ENCODE measurements around the gene PCLO. TPM values are rescaled to one million over a fixed set of nuclear protein-coding genes. Genes with fewer than 3 reads are reported as not detected.

Gene PCLO
- total RNA-seq, 1 donor, result 0.36 TPM

DNA sequence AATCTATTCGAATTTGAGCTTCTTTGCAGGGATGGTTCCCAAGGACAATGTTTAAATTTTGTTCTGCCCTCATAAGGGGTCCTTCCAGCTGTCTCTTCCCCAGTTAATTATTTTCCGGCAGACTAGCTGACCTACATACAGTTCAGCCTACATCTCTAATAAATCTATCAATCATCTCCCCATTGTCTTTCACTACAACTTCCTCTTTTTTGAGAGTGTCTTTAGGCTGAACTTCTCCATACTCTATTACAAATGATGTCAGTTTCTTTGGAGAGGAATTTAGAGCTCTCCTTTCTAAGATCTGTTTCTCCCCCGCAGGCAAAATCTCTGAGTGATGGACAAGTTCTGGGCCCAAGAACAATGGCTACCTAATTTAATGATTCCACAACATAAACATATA lies 122.2 kb downstream of the PCLO start:
- no peaks in the 10 kb centered on the region for H3K27me3 ChIP-seq (ENCODE audit: insufficient read depth, low read length)
- H2AFZ ChIP-seq (ENCODE audit: low read length), result no peak overlapping the region
- H4K20me1 ChIP-seq (ENCODE audit: insufficient read depth, low read length), result no peaks in the 10 kb centered on the region
- TF ChIP-seq CTCF (IDR thresholded peaks at IDR 0.05; ENCODE audit: extremely low read depth, low read depth, low read length), result no peak
- H3K79me2 ChIP-seq (ENCODE audit: insufficient read depth, low read length), result no peaks in the 10 kb centered on the region
- no peaks in the 10 kb centered on the region for H3K9me3 ChIP-seq (ENCODE audit: low read depth, low read length)
- no peak overlapping the region for H3K4me2 ChIP-seq (ENCODE audit: insufficient read depth, low read length)
- no peak overlapping the region for H3K4me3 ChIP-seq (ENCODE audit: insufficient read depth, low read length)
- H3K4me1 ChIP-seq (ENCODE audit: insufficient read depth, low read length), result no peaks in the 10 kb centered on the region
- no peaks in the 10 kb centered on the region for H3K36me3 ChIP-seq (ENCODE audit: insufficient read depth, low read length)
- no peak for DNase-seq (ENCODE audit: insufficient read length, low spot score, missing footprints)
- H3K27ac ChIP-seq (ENCODE audit: low read depth, low read length), result no peak overlapping the region

GRCh38 chr7:83038787-83039186 lies 123.9 kb downstream of the PCLO start:
- H3K4me1 ChIP-seq (ENCODE audit: insufficient read depth, low read length), result no peaks in the 10 kb centered on the region
- no peak overlapping the region for H3K4me3 ChIP-seq (ENCODE audit: insufficient read depth, low read length)
- H3K27me3 ChIP-seq (ENCODE audit: insufficient read depth, low read length), result no peaks in the 10 kb centered on the region
- no peaks in the 10 kb centered on the region for H3K36me3 ChIP-seq (ENCODE audit: insufficient read depth, low read length)
- no peaks in the 10 kb centered on the region for H4K20me1 ChIP-seq (ENCODE audit: insufficient read depth, low read length)
- H2AFZ ChIP-seq (ENCODE audit: low read length), result no peak overlapping the region
- no peaks in the 10 kb centered on the region for H3K9me3 ChIP-seq (ENCODE audit: low read depth, low read length)
- H3K27ac ChIP-seq (ENCODE audit: low read depth, low read length), result no peak overlapping the region
- no peaks in the 10 kb centered on the region for H3K79me2 ChIP-seq (ENCODE audit: insufficient read depth, low read length)
- DNase-seq (ENCODE audit: insufficient read length, low spot score, missing footprints), result no peak
- no peak for TF ChIP-seq CTCF (IDR thresholded peaks at IDR 0.05; ENCODE audit: extremely low read depth, low read depth, low read length)
- no peak overlapping the region for H3K4me2 ChIP-seq (ENCODE audit: insufficient read depth, low read length)

DNA sequence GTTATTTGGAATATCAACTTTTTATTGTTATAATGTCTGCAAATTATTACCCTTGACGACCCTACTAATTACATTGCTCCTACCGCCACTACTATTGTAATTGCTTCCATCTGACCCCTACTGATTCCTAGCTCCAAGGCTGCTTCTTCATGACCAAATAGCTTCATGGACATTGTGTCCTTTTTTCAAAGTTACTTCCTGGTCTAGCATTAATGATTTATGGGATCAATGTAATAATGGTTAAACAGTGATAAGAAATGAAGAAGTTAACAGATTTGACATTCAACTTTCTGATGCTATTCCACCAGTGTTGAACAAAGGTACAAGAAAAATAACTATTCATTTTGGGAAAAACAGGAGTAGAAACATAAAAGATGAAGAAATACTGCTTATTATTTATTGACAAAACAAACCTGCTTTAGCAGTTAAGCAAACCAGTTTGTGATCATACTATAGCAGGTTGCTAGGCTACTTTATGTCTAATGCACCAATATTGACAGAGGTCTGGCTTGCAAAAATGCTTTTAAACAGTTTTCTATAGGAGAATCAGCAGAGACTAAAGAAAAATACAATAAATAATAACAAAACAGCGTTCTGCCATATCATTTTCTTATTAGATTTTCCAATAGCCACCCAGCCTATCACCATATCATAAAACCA lies 125.8 kb downstream of the PCLO start:
- H3K4me1 ChIP-seq (ENCODE audit: insufficient read depth, low read length), result no peaks in the 10 kb centered on the region
- H3K27me3 ChIP-seq (ENCODE audit: insufficient read depth, low read length), result no peaks in the 10 kb centered on the region
- no peak for DNase-seq (ENCODE audit: insufficient read length, low spot score, missing footprints)
- no peak overlapping the region for H3K27ac ChIP-seq (ENCODE audit: low read depth, low read length)
- no peaks in the 10 kb centered on the region for H3K36me3 ChIP-seq (ENCODE audit: insufficient read depth, low read length)
- no peaks in the 10 kb centered on the region for H4K20me1 ChIP-seq (ENCODE audit: insufficient read depth, low read length)
- no peak for TF ChIP-seq CTCF (IDR thresholded peaks at IDR 0.05; ENCODE audit: extremely low read depth, low read depth, low read length)
- H2AFZ ChIP-seq (ENCODE audit: low read length), result no peak overlapping the region
- no peak overlapping the region for H3K4me2 ChIP-seq (ENCODE audit: insufficient read depth, low read length)
- H3K79me2 ChIP-seq (ENCODE audit: insufficient read depth, low read length), result no peaks in the 10 kb centered on the region
- H3K4me3 ChIP-seq (ENCODE audit: insufficient read depth, low read length), result no peak overlapping the region
- H3K9me3 ChIP-seq (ENCODE audit: low read depth, low read length), result no peaks in the 10 kb centered on the region

DNA sequence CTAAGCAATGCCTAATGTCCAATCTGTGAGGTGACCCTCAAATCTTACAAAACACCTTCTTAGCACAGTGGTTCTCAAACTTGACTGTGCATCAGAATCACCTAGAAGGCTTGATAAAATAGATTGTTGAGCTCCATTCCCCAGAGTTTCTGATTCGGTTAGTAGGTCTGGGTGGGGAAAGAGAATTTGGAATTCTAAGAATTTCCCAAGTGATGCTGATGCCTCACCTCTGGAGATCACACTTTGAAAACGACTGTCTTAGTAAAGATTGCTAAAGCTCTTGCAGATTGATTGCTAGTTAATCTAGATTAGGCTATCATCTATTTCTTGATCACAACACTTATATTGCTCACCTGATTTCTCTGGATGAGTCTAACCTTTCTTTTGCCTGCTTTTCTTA lies 126.6 kb downstream of the PCLO start:
- TF ChIP-seq CTCF (IDR thresholded peaks at IDR 0.05; ENCODE audit: extremely low read depth, low read depth, low read length), result no peak
- Histone ChIP-seq H3K27me3 (ENCODE audit: insufficient read depth, low read length) (no peaks in the 10 kb centered on the region), H2AFZ (ENCODE audit: low read length) (no peak overlapping the region), H3K4me3 (ENCODE audit: insufficient read depth, low read length) (no peak overlapping the region), H4K20me1 (ENCODE audit: insufficient read depth, low read length) (no peaks in the 10 kb centered on the region), H3K79me2 (ENCODE audit: insufficient read depth, low read length) (no peaks in the 10 kb centered on the region), H3K36me3 (ENCODE audit: insufficient read depth, low read length) (no peaks in the 10 kb centered on the region), H3K4me2 (ENCODE audit: insufficient read depth, low read length) (no peak overlapping the region), H3K27ac (ENCODE audit: low read depth, low read length) (no peak overlapping the region), H3K4me1 (ENCODE audit: insufficient read depth, low read length) (no peaks in the 10 kb centered on the region), H3K9me3 (ENCODE audit: low read depth, low read length) (no peaks in the 10 kb centered on the region)
- no peak for DNase-seq (ENCODE audit: insufficient read length, low spot score, missing footprints)

Data from osteoblast (primary cell).